ENCODE results near the gene VWA5B2. TPM values are rescaled to one million over a fixed set of nuclear protein-coding genes. Genes with fewer than 3 reads are reported as not detected.

Gene VWA5B2
- total RNA-seq, 1 experiment from 2014 or later, result 1.4 TPM

- Histone ChIP-seq H3K4me1 (ENCODE audit: insufficient read depth, low read length) (peaks cover 18% of the 10 kb centered on the region), H3K4me3 (ENCODE audit: low read length) (no peak overlapping the region), H3K4me2 (ENCODE audit: low read length) (no peak overlapping the region), H3K9ac (ENCODE audit: low read length) (no peak overlapping the region), H3K9me3 (ENCODE audit: low read length) (no peaks in the 10 kb centered on the region), H4K20me1 (ENCODE audit: low read length) (peaks cover 12% of the 10 kb centered on the region; the same call in 1 of the 2 replicates), H3K36me3 (ENCODE audit: low read depth, low read length) (no peaks in the 10 kb centered on the region), H3K9me2 (replicated peaks; ENCODE audit: low read length) (no peaks in the 10 kb centered on the region), H3K79me2 (ENCODE audit: low read length) (peaks cover 13% of the 10 kb centered on the region), H3F3A (ENCODE audit: low read length, unreplicated experiment) (no peaks in the 10 kb centered on the region), H2AFZ (ENCODE audit: low read length) (no peak overlapping the region), H3K27ac (ENCODE audit: low read length) (no peak overlapping the region), H3K27me3 (ENCODE audit: low read length) (no peaks in the 10 kb centered on the region)
- DNase-seq, result no peak
- intact Hi-C loops (cut with micrococcal nuclease), result no loop called here
- BruUV-seq (replicated peaks), result no TSS peak
- TF ChIP-seq CTCF (conservative IDR thresholded peaks at IDR 0.05; ENCODE audit: low read depth, low read length) (no peak), EZH2phosphoT487 (IDR thresholded peaks at IDR 0.05; ENCODE audit: borderline replicate concordance, low read length) (no peak), EZH2 (IDR thresholded peaks at IDR 0.05; ENCODE audit: low read length, unreplicated experiment) (no peak)
- no peak for ATAC-seq
- ChIA-PET CTCF (no interaction called here), POLR2A (ENCODE audit: unreplicated experiment) (no interaction called here)
These were observed 27.9 kb downstream of the VWA5B2 start for GRCh38 chr3:184257083-184257915.

- peaks cover 3% of the 10 kb centered on the region; the same call in 1 of the 2 replicates for H3K79me2 ChIP-seq (ENCODE audit: low read length)
- no peak overlapping the region for H3K4me3 ChIP-seq (ENCODE audit: low read length)
- TF ChIP-seq EZH2 (IDR thresholded peaks at IDR 0.05; ENCODE audit: low read length, unreplicated experiment) (no peak), CTCF (conservative IDR thresholded peaks at IDR 0.05; ENCODE audit: low read depth, low read length) (no peak), EZH2phosphoT487 (IDR thresholded peaks at IDR 0.05; ENCODE audit: borderline replicate concordance, low read length) (no peak)
- H3F3A ChIP-seq (ENCODE audit: low read length, unreplicated experiment), result no peaks in the 10 kb centered on the region
- ChIA-PET CTCF (no interaction called here), POLR2A (ENCODE audit: unreplicated experiment) (no interaction called here)
- BruUV-seq (replicated peaks), result no TSS peak
- no peaks in the 10 kb centered on the region for H3K9me2 ChIP-seq (replicated peaks; ENCODE audit: low read length)
- H3K27ac ChIP-seq (ENCODE audit: low read length), result no peak overlapping the region
- H3K36me3 ChIP-seq (ENCODE audit: low read depth, low read length), result no peaks in the 10 kb centered on the region
- H4K20me1 ChIP-seq (ENCODE audit: low read length), result peaks cover 12% of the 10 kb centered on the region; the same call in 1 of the 2 replicates
- no peak overlapping the region for H3K9ac ChIP-seq (ENCODE audit: low read length)
- no peak overlapping the region for H3K4me2 ChIP-seq (ENCODE audit: low read length)
- no peaks in the 10 kb centered on the region for H3K27me3 ChIP-seq (ENCODE audit: low read length)
- no peaks in the 10 kb centered on the region for H3K9me3 ChIP-seq (ENCODE audit: low read length)
- DNase-seq (no peak), ATAC-seq (no peak)
- no peak overlapping the region for H2AFZ ChIP-seq (ENCODE audit: low read length)
- H3K4me1 ChIP-seq (ENCODE audit: insufficient read depth, low read length), result peaks cover 19% of the 10 kb centered on the region
- intact Hi-C loops (cut with micrococcal nuclease), result no loop called here
These were observed 29.5 kb downstream of the VWA5B2 start for GRCh38 chr3:184258926-184259325.

- Histone ChIP-seq H2AFZ (ENCODE audit: low read length) (no peak overlapping the region), H3K9me3 (ENCODE audit: low read length) (no peaks in the 10 kb centered on the region), H3K4me3 (ENCODE audit: low read length) (no peak overlapping the region), H4K20me1 (ENCODE audit: low read length) (peaks cover 12% of the 10 kb centered on the region; the same call in 1 of the 2 replicates), H3K4me2 (ENCODE audit: low read length) (no peak overlapping the region), H3K4me1 (ENCODE audit: insufficient read depth, low read length) (peaks cover 19% of the 10 kb centered on the region), H3K36me3 (ENCODE audit: low read depth, low read length) (no peaks in the 10 kb centered on the region), H3K9ac (ENCODE audit: low read length) (no peak overlapping the region), H3F3A (ENCODE audit: low read length, unreplicated experiment) (no peaks in the 10 kb centered on the region), H3K9me2 (replicated peaks; ENCODE audit: low read length) (no peaks in the 10 kb centered on the region), H3K79me2 (ENCODE audit: low read length) (no peaks in the 10 kb centered on the region), H3K27me3 (ENCODE audit: low read length) (no peaks in the 10 kb centered on the region), H3K27ac (ENCODE audit: low read length) (no peak overlapping the region)
- ChIA-PET POLR2A (ENCODE audit: unreplicated experiment) (no interaction called here), CTCF (no interaction called here)
- no TSS peak for BruUV-seq (replicated peaks)
- DNase-seq (no peak), ATAC-seq (no peak)
- intact Hi-C loops (cut with micrococcal nuclease), result no loop called here
- TF ChIP-seq EZH2phosphoT487 (IDR thresholded peaks at IDR 0.05; ENCODE audit: borderline replicate concordance, low read length), result no peak
- TF ChIP-seq EZH2 (IDR thresholded peaks at IDR 0.05; ENCODE audit: low read length, unreplicated experiment), result no peak
- TF ChIP-seq CTCF (conservative IDR thresholded peaks at IDR 0.05; ENCODE audit: low read depth, low read length), result no peak
These were observed 30.1 kb downstream of the VWA5B2 start for GRCh38 chr3:184259396-184259877.

Measured in PC-3 (cell line).